CD4-positive, alpha-beta T cell treated with Interleukin-2 at 100 ng/mL for 4 hours (primary cell): ENCODE data around the gene EPM2AIP1.
"Not testable (repeated sequence)": the region's sequence is repeated elsewhere in the genome, so short reads cannot be mapped to it uniquely, and the experiment has no call there.

Experiments used
- DNase-seq: peaks from one replicate; pipeline ENCODE4 v3.0.0-alpha.2; 2020; ENCODE audit warnings: low spot score

Gene EPM2AIP1

DNA sequence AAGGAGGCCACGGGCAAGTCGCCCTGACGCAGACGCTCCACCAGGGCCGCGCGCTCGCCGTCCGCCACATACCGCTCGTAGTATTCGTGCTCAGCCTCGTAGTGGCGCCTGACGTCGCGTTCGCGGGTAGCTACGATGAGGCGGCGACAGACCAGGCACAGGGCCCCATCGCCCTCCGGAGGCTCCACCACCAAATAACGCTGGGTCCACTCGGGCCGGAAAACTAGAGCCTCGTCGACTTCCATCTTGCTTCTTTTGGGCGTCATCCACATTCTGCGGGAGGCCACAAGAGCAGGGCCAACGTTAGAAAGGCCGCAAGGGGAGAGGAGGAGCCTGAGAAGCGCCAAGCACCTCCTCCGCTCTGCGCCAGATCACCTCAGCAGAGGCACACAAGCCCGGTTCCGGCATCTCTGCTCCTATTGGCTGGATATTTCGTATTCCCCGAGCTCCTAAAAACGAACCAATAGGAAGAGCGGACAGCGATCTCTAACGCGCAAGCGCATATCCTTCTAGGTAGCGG lies at the start of gene EPM2AIP1:
Gene EPM2AIP1 (minus strand): TSS at position 326 of the 520 bp plus-strand sequence. CDS start 54 bp downstream, at position 272.
- DNase-seq, result no peak

DNA sequence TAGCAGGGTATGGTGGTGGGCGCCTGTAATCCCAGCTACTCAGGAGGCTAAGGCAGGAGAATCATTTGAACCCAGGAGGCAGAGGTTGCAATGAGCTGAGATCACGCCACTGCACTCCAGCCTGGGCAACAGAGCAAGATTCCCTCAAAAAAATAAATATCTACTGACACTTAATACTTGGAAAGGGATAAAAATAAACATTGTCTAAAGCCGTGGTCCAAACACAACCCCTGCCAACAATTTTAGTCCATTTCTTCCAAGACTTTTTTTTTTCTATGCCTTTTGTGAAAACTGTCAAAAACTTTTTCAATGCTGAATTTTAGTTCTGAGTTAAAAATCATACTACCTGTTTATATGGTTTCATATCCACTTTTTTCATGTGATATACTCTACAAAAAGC lies 49.8 kb upstream of the EPM2AIP1 start:
- DNase-seq, result not testable (repeated sequence)

DNA sequence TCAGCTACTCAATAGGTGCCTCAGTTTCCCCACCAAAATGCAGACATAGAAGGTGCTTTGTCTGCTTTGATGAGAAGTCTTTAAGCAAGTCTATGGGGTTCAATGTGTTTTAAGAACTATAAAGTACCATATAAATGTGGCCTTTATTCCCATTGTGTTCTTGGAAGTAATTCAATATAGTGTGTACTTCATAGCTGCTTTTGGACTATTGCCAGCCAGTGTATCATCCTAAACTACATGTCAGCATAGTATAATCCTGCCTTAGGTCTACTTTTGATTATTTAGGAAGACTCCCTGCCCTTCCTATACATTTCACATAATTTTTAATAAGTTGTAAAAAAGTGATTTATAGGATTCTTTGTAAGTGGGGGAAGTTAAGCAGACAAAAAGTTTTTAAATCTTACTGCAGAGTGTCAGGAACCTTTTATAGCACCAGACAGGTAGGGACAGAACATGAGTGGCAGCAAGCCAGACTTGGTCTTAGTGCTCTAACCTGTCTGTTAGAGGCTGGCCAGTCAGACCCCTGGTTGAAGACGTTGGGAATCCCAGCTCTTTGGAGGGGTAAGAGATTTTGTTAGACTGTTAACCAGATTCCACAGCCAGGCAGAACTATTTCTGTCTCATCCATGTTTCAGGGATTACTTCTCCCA lies 48.7 kb upstream of the EPM2AIP1 start:
- no peak for DNase-seq

DNA sequence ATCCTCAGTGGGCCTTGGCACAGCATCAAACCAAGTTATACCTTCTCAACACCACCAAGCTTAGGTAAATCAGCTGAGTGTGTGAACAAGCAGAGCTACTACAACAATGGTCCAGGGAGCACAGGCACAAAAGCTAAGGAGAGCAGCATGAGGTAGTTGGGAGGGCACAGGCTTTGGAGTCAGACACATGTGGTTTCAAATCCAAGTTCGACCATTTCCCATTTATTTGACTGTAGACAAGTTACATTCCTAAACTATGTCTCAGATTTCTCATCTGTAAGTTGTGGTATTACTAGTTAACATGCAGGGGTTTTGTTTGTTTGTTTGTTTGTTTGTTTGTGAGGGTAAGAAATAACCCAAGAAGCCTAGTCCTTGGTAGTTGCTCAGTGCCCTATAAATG lies 47.3 kb upstream of the EPM2AIP1 start:
- no peak for DNase-seq

DNA sequence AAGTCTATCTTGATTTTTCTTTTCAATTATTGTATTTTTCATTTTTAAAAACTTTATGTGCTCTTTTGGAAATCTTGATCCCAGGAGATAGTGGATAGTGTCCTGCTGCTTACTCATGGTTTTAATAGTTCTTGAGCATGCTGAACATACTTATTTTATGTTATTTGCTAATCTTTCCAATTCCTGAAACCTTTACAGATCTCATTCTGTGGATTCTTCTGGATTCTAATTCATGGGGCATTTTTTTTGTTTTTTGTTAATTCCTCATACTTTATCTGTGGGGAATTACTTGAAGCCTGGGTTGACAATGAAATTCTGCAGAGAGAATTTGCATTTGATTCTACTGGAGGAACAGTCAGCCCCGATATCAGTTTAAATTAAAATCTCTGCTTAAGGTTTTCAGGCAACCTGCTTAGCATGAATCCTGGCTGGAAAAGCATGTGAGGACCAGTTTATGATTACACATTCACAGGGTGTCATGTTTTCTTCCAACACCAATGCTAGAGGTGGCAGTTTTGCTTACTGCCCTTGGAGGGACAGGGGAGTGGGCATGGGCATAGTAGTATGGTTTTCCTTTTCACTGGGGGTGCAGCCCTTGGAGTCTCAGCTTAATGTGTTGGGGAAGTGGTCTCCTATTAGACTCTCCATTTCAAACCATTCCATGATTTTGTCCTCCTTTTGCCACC lies 46.4 kb upstream of the EPM2AIP1 start:
- no peak for DNase-seq

DNA sequence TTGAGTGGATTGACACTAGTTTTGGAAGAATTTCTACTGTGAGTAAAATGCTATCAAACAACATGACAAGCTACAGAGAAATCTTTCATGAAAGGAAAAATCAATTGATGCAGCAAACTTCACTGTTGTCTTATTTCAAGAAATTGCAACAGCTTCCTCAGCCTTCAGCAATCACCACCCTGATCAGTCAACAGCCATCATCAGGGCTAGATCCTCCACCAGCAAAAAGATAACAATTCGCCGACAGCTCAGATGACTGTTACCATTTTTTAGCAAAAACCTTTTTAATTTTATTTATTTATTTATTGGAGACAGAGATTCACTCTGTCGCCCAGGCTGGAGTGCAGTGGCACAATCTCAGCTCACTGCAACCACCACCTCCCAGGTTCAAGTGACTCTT lies 44.4 kb upstream of the EPM2AIP1 start:
- DNase-seq, result no peak

DNA sequence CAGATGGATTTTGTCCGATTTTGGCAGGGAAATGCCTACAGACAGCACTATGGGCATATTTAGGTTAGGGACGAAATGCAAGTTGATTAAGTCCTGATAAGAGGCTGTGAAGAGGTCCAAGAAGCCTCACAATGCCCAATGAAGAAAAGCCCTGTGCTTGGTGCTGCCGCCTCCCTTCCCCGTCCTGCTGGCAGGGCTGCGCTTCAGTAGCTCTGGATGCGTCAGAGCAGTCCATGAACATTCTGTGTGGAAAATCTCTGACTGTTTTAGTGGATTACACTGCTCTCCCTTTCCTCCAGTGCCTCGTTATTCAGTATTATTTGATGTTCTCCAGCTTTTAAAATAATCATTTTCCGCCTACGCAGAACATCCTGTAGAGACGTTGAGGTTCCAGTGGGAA lies 40.0 kb upstream of the EPM2AIP1 start:
- DNase-seq, result no peak

DNA sequence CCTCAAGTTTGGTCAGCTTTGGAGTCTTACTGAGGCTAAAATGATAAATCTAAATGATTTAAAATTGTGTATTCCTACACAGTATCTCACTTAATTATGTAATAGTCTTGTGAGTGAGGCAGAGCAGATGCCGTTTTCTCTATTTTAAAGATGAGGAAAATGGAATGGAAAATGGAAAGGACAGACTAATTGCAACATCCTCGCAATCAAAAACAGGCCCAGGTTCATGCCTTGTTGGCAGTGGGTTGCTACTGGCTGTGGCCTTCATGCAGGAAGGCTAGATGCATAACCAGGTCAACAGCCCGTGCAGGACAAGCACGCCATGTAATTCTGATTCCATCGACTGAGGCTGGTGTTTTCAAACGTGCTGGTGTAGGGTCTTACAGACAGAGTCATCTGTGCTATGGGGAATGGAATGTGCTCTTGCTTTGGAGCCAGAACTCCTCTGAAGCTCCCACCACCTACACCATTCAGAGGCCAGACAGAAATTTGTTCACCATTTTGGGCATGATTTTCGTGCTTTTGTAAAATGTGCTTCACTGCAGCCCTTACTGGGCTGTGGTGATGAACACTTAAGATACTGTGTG lies 38.3 kb upstream of the EPM2AIP1 start:
- DNase-seq, result no peak

DNA sequence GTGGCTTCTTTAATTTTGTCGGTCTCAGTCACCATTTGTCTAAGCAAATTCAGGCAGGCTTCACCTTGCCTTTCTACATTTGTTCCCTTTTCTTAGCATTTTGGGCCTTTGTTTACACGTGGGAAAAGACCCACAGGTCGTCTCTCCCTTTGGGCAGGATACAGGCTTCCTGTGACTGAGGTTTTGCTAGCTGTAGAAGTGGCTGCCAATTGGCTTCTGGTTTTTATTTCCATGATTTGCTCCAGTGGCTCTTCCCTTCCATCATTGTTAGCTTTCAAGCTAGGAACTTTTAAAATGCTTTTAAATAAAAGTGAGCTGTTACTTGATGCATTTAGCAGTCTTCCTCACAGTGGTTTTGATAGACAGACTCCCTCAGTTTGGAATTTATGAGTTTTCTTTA lies 37.7 kb upstream of the EPM2AIP1 start:
- no peak for DNase-seq

DNA sequence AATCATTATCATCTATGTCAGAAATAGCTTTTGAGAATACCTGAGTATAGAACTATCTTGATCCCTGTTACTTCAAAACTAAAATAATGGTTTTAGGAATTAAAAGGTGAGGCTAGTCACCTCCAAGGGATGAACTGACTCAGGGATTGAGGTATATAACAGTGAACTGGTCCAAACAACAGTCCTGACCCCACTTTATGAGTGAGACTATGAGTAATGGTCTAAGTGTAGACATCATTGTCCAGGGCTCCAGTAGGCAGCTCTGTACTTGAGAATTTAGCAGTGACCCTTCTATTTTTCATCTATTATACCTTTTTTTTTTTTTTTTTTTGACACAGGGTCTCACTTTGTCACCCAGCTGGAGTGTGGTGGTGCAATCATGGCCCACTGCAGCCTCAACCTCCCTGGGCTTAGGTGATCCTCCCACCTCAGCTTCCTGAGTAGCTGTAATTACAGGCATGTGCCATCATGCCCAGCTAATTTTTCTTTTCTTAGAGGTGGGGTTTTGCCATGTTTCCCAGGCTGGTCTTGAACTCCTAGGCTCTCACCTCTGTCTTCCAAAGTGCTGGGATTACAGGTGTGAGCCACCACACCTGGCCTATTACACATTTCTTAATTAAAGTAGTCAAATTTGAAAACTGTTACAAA lies 36.7 kb upstream of the EPM2AIP1 start:
- no peak for DNase-seq

DNA sequence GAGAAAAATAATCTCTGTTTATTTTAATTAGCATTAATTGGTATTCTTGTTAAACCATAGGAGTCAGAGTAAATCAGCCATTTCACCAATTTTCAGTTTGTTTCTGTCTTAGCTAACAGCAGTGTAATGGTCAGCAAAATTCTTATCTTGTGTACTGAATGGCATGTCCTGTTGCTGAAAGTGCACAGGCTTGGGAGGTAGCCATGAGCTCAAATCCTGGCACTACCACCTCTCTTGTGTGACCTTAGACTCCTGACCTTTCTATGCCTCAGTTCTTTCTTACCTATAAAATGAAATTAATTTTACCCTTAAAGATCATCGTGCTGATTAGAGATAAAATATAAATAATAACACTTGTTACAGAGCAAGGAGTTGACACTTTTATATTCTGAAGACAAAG lies 36.2 kb upstream of the EPM2AIP1 start:
- DNase-seq, result no peak

DNA sequence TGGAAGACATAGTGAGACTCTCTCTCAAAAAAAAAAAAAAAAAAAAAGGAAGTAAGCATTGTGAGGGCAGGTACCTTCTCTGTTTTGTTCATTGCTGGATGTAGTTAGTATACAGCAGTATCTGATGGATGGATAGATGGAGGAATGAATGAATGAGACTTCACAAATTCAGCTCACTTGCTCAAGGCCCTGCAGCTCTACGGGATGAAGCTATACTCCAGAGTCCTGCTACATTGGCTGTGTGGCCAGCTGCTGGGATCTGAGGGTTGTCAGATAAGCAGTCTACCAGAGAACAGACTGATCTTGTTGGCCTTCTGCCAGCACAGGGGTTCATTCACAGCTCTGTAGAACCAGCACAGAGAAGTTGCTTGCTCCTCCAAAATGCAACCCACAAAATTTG lies 35.4 kb upstream of the EPM2AIP1 start:
- DNase-seq, result no peak

DNA sequence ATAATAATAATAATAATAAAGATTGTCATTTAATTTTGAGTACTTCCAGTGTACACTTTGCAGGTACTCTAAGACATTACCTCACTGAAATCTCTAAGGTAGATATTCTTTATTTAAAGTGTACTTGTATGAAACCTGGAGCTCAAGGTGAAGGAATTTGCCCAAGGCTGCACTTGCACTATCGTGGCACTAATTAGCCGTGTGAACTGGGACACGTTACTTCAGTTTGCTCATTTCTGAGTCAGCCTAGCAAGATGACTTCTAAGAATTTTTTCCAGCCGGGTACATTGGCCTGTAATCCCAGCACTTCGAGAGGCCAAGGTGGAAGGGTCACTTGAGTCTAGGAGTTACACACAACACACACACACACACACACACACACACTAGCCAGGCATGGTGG lies 33.9 kb upstream of the EPM2AIP1 start:
- DNase-seq, result no peak

DNA sequence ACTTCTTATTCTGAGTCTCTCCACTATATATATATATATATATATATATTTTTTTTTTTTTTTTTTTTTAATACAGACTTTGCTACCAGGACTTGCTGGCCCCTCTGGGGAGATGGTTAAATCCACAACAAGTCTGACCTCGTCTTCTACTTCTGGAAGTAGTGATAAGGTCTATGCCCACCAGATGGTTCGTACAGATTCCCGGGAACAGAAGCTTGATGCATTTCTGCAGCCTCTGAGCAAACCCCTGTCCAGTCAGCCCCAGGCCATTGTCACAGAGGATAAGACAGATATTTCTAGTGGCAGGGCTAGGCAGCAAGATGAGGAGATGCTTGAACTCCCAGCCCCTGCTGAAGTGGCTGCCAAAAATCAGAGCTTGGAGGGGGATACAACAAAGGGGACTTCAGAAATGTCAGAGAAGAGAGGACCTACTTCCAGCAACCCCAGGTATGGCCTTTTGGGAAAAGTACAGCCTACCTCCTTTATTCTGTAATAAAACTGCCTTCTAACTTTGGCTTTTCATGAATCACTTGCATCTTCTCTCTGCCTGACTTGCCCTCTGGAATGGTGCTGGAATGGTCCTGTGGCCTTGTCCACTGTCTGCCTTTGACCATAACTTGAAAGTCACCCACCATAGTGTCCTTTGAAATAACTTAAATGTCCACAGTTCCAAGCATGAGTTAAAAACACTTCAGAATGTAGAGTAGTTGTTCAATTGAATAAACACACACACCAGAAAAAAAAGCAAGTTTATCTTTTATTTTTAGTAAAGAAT lies 32.8 kb upstream of the EPM2AIP1 start:
- DNase-seq, result no peak

DNA sequence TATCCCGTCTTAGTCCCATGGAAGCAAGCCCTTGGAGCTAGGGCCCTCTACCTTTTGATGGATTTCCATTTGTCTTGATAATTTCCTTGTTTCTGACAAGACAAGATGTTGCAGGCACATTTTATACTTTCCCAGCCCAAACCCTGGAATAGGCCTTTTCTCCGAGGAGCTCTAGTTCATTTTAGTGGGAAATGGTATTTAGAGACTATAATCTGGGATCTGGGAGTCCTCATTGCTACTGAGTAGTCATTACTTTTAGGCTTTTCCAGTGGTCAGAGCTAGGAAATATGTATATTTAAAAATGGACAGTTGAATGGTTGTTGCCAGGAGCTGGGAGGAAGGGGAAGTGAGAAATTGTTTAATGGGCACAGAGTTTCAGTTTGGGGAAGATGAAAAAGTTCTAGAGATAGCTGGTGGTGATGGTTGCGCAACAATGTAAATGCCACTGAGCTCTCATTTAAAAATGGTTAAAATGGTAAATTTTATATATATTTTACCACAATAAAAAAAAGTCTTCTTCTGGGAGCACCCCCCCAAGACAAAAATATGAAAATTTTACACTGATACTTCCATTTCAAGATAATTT lies 32.0 kb upstream of the EPM2AIP1 start:
- no peak for DNase-seq

DNA sequence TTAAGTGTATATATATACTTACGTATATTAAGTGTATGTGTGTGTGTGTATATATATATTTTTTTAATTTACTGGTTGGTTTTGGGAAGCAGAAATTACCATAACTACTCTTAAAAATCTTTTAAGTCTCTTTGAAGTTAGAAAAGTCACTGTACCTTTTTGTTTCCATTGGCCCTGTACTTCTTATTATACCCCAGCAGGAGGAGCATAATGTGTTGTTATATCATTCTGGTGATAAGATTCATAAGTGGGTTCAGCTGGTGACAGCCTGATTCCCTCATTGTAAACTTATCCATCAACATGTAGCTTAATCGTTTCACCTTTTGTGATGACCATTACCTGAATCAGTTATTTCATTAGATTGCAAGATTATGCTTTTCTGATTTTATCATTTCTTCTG lies 31.2 kb upstream of the EPM2AIP1 start:
- DNase-seq, result peak; percentile 10

DNA sequence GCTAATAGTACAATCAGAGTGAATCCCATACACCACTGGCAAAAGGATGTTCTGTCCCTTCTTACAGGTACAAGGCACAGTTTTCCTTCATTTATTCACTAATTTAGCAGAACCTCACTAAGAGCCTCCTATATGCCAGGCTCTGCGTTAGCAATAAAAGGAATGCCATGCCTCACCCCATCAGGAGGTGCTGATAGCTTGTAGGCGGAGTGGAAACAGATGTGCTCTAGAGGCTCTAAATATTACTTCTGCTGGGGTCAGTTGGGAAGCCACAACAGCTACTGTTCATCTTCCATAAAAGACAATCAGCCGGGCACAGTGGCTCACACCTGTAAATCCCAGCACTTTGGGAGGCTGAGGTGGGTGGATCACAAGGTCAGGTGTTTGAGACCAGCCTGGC lies 24.8 kb upstream of the EPM2AIP1 start:
- DNase-seq, result no peak

DNA sequence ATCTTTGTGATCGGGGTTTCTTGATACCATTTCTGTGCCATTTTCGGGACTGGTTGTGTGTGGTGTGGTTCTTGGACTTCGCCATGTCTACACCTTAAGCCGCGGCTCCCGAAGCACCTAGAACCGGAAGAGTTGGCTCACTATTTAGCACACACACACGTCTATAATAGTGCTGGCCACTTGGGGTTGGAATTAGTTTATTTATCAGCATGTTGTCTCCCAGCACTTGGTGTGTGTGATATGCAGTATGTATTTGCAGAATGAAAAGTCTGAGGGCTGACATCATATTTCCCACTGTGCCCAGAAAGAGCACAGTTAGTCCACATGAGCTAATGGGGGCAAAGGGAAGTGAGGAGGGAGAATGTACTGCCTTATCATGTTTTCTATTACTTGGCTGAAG lies 24.0 kb upstream of the EPM2AIP1 start:
- DNase-seq, result no peak

DNA sequence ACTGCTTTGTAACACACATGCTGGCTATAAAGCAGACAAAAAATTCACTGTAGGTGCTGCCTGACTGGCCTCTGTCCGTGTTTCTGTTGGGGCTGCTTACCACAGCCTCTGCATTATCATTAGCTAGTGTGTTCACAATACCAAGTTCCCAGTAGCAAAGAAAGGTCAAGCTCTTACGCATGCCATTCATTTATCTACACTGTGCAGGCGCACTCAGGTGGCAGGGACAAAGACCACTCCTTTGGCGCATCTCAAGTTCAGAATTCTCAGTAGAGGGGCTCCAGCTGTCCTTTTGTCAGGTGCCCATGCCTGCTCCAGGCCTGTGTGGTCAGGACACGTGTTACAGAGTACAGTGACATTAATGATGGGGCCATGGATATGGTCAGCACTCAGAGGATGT lies 22.7 kb upstream of the EPM2AIP1 start:
- DNase-seq, result no peak

DNA sequence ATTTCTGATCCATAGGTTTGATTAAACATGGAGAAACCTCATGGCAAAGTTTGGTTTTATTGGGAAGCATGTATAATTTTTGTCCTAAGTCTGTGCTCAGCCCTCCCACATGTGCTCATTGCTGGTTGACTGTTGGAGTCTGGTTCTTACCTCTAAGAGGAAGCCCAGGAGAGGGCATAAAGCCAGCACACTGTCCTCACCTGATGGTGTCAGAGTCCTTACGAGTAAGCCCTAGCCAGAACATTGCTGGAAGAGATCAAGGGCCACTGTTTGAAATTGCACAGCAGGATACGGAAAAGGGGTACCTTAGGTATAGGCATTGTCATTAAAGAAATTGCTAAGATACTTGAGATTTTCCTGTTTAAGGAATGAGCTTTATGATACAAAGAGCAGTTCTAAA lies 21.7 kb upstream of the EPM2AIP1 start:
- no peak for DNase-seq
